HL-60/S4 treated with retinoic acid at 250 ng/mL for 4 days and 3 days (cell line): ENCODE measurements around the gene LCLAT1.
"Not testable (repeated sequence)": the region's sequence is repeated elsewhere in the genome, so short reads cannot be mapped to it uniquely, and the experiment has no call there.

Experiments used
- in situ Hi-C: fragments of 300-500 bp; cut with MboI; formaldehyde crosslinking; loops from 2 replicates; pipeline ENCODE4 v1.7.0; 2022; ENCODE audit warnings: low sequenced_read_pairs

Gene LCLAT1

DNA sequence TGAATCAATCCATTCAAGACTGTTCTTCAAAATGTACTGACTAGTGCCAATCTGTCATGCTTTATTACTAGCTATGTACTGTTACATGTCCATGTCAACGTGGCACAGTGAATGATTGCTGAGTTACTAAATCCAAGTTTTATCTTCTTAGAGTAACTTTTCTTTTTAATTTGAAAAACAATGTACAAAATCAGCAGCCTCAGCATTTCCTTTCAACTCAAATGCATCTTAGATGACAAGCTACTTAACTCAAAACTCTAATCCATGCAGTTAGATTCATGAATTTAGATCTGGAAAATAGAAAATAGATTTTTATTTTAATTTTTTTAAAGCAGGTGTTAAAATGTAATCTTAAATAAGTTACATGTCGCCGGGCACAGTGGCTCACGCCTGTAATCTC, 186.0 kb downstream of the LCLAT1 start:
- in situ Hi-C loops = no loop called here

DNA sequence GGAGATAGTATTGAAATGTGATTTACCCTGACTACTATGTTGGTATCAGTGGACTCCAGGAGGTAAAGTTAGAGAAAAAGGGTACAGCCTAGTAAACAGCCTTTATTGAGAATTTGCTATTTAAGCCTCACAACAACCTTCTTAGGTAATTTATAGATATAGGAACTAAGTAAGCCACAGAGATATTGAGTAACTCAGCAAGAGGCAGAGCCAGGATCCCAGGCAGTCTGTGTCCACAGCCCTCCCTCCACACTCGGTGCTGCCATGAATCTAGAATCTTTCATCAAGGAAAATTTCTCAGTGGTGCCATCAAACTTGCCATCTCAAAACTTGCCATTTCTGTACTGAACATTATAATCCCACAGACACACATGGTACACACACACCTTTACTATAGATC, 189.3 kb downstream of the LCLAT1 start:
- in situ Hi-C loops = no loop called here

- in situ Hi-C loops = no loop called here
These were observed 192.8 kb downstream of the LCLAT1 start for GRCh38 chr2:30639836-30640235.

DNA sequence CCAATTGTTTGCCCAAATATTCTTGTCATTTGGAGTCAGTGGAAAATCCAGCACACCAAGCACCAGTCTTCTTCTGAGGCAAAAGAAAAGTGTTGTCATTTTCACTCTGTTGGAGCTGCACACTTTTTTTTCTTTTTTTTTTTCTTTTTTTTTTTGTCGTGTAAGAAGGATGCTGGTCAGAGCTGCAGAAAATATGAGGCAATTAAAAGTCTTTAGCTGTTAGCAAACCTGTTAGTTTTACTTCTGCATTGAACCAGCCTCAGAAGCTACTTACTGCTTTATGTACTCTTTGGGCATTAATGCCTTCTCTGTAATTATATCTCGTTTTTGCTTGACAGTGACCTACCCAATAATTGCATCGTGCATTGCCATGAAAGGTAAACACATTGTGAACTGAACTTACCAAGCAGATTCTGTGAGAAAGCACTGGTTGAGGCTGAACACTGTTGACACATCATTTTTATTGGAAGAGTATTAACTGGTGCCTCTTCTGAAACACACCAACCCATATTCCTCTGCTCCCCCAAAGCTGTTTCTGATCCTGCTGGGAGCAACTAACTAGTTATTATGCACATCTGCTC, 194.8 kb downstream of the LCLAT1 start:
- in situ Hi-C loops = no loop called here

DNA sequence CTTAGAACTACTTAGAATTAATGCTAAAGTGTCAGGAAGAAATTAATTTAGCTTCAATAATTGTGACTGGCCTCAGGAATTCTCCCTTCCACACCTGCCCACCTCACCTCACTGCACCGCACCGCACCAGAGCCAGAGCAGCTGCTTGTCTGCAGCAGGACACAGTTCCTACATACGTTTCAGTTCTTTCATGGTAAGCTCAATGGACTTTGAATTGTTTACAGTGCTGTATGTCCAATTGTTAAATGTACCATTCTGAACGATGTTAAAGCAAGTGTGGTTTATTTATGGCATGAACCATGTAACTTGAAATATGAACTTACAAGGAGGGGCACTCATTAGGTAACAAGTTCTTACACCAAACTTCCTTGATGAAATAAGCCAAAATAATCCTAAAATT, 196.0 kb downstream of the LCLAT1 start:
- in situ Hi-C loops = not testable (repeated sequence)

GRCh38 chr2:30643674-30644073, 196.6 kb downstream of the LCLAT1 start:
- in situ Hi-C loops = no loop called here

GRCh38 chr2:30645081-30645744, 198.2 kb downstream of the LCLAT1 start:
- in situ Hi-C loops = no loop called here

DNA sequence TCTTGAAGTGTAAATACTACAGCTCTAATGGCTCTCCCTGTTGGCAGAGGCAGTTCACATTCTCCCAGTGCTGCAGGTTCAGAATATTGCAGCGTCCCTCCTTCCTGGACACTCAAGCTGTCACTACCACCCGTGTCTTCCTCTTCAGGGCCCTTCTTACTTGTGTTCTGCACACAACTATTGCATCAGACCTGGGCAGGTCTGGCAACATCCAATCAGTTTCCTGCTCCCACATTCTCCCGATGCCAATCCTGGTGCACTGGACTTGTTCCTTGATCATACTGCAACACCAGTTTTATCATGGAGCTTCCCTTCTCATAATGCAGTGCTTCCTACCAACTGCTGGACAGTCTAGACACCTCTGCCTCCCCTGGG, 198.7 kb downstream of the LCLAT1 start:
- in situ Hi-C loops = no loop called here

DNA sequence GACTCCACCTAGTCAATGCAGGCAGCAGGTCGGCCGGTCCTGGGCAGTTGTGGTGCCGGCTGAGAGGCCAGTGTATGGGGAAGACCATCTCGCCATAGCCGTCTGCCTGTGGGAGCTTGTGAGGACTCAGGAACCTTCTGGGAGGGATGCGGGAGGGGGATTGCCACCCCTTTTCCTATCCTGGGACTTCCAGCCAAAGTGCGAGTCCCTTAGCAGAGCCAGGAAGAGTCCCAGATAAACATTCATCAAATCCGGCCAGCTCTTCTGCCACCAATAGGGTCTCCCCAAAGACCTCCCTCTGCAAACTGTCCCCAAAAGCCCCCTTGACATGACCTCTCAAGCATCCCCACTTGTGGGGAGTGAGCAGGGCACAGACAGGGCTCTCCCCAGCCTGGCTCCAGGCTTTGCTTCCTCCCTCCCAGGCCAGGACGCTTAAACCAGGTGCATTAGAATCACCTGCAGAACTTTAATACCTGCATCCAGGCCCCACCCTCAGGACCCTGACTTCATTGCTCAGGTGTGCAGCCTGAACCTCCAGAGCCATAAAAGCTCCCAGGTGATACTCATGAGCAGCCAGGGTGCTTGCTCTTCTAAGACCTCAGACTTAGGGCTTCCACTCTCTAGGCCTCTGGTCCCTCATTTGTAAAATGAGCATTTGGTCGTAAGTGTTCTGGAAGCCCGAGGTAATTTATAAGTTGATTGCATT, 200.9 kb downstream of the LCLAT1 start:
- in situ Hi-C loops = no loop called here

GRCh38 chr2:30649278-30649677, 202.2 kb downstream of the LCLAT1 start:
- in situ Hi-C loops = no loop called here

DNA sequence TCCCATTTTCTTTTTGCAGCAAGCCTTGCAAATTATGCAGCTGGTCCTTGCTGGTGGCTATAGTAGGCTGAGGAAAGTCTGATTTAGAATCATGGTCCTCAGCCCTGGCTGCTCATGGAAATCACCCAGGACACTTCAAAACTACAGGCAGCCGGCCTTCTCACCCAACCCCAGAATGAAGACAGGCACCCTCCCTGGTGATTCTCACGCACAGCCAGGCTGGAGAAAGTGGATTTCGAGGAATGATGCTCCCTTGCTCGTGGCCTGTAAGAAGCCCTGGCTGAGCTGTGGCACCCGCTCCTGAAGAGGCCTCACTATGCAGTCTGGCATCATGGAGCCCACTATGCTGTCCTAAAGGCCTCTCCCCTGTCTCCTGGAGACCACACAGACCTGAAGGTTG, 202.8 kb downstream of the LCLAT1 start:
- in situ Hi-C loops = no loop called here

DNA sequence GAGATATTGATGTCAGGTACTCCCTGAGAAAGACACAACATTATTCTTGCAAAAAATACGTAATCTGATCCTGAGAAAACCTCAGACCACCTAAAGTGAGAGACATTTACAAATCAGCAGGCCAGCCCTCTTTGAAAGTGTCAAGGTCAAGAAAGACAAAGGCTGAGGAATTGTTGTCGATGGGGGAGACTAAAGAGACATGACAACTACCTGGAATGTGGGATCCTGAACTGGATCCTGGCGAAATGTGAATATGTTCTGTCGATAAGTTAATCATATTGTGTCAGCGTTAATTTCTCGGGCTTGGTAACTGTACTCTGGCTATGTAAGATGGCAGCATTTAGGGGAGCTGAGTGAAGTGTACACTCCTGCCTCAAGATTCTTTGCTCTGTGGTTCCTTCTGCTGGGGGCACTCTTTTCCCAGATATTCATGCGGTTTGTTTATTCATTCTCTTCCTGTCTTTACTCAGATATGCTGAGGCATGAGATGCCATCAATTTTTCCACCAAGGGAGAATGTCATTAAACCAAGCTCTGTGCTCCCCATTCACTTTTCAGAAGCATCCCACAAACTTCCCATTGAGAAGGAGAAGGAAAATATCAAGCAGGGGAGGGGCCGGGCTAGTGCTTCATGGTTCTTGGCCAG, 205.3 kb downstream of the LCLAT1 start:
- in situ Hi-C loops = no loop called here

DNA sequence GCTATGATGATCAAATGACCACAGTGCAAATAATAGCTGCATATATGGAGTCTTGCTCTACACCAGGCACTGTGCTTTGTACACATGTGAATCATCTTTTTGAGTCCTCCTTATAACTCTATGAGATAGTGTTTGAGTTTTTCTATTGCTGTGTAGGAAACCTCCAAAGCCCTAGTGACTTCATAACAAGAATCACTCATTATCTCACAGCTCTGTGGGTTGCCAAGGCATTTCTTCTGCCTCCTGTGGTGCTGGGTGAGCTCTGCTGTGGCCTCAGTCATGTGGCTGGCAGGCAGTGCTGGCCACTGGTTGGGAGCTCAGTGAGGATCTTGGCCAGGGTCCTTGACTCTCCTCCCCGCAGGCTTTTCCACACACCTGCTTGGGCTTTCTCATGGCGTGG, 206.8 kb downstream of the LCLAT1 start:
- in situ Hi-C loops = no loop called here

GRCh38 chr2:30654404-30654803, 207.4 kb downstream of the LCLAT1 start:
- in situ Hi-C loops = no loop called here

GRCh38 chr2:30655211-30655610, 208.2 kb downstream of the LCLAT1 start:
- in situ Hi-C loops = no loop called here

GRCh38 chr2:30655660-30656059, 208.6 kb downstream of the LCLAT1 start:
- in situ Hi-C loops = no loop called here

DNA sequence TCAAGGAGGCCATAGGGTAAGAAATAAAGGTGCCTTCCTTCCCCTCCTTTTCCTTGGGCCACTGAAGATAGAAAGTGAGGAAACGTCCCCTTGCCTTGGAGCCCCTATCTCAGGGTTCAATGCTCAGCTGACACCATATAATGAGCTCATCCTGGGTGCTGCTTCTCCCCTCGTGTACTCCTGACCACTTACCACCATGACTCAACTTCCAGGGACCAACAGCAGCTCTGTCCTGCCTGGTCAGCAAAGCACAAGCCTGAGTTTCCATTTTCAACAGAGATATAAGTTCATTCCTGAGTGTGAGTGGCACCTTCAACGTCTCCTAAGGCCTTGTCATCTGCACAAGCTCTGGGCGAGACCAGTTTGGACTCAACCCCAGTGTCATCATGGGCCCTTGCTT, 209.0 kb downstream of the LCLAT1 start:
- in situ Hi-C loops = no loop called here

DNA sequence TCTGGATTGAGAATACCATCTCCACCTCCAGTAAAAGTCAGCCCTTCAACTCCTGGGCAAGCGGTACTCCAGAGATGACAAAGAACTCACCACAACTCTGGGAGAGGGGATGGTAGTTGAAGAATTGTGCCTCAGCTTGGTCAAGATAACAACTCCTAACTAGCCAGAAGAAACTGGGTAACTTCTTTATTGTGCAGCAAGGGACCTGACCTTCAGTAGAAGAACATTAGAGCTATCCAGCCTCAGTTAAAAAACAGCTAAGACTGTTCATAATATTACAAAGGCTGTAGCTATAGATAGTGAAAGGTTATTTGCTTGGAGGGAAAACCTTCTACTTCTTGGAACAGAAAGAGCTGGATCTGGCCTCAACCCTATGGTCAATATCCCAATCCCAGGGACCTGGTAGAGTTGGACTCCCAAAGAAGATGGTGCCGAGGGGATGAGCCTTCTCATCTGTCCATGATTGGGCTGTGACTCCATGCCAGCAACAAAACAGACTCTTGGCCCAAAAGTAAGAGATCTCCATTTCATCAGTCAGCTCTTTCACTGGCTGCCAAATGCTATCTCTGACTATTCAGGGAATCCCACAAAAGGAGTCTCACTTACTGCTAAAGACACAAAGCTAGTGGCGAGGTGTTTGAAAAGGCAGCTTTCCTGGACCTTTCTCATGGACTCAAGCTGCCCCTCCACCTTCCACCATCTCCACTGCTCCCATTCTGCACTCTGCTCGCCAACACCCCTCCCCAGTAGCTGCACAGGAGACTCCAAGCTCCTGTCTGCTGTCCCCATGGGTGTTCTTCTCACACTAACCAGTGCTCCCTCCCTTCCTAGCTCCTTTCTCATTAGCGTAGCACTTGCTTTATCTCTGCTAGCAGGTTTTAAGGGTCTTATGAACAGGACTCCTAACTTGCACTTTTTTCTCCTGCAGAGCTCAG, 214.4 kb downstream of the LCLAT1 start:
- in situ Hi-C loops = no loop called here

- in situ Hi-C loops = no loop called here
These were observed 215.5 kb downstream of the LCLAT1 start for GRCh38 chr2:30662268-30663131.

- in situ Hi-C loops = no loop called here
These were observed 216.3 kb downstream of the LCLAT1 start for GRCh38 chr2:30663321-30663720.
